ENCODE data around the gene PIK3R1.
A peak's percentile ranks its signal among the peaks of the same experiment; 100 is the strongest.

PIK3R1 gene

GRCh38 chr5:68246802-68247201 lies 31.2 kb downstream of the PIK3R1 start:
- no peak overlapping the region for H3K4me3 ChIP-seq (ENCODE audit: low read depth, low read length)
- peak; percentile 4 for TF ChIP-seq CTCF (IDR thresholded peaks at IDR 0.05; ENCODE audit: low read depth, low read length)
- in situ Hi-C loops (cut with HindIII; ENCODE audit: low sequenced_read_pairs): no loop called here
- DNase-seq (ENCODE audit: low read depth, low spot score): no peak

- H3K4me3 ChIP-seq (ENCODE audit: low read depth, low read length): no peak overlapping the region
- DNase-seq (ENCODE audit: low read depth, low spot score): no peak
- TF ChIP-seq CTCF (IDR thresholded peaks at IDR 0.05; ENCODE audit: low read depth, low read length): no peak
- in situ Hi-C loops (cut with HindIII; ENCODE audit: low sequenced_read_pairs): no loop called here
These were observed 32.1 kb downstream of the PIK3R1 start for GRCh38 chr5:68247627-68248026.

GRCh38 chr5:68248896-68249295 lies 33.3 kb downstream of the PIK3R1 start:
- TF ChIP-seq CTCF (IDR thresholded peaks at IDR 0.05; ENCODE audit: low read depth, low read length): no peak
- in situ Hi-C loops (cut with HindIII; ENCODE audit: low sequenced_read_pairs): no loop called here
- H3K4me3 ChIP-seq (ENCODE audit: low read depth, low read length): no peak overlapping the region
- no peak for DNase-seq (ENCODE audit: low read depth, low spot score)

- DNase-seq (ENCODE audit: low read depth, low spot score): no peak
- in situ Hi-C loops (cut with HindIII; ENCODE audit: low sequenced_read_pairs): no loop called here
- TF ChIP-seq CTCF (IDR thresholded peaks at IDR 0.05; ENCODE audit: low read depth, low read length): no peak
- no peak overlapping the region for H3K4me3 ChIP-seq (ENCODE audit: low read depth, low read length)
These were observed 34.0 kb downstream of the PIK3R1 start for GRCh38 chr5:68249520-68249919.

- no peak overlapping the region for H3K4me3 ChIP-seq (ENCODE audit: low read depth, low read length)
- TF ChIP-seq CTCF (IDR thresholded peaks at IDR 0.05; ENCODE audit: low read depth, low read length): no peak
- in situ Hi-C loops (cut with HindIII; ENCODE audit: low sequenced_read_pairs): no loop called here
- DNase-seq (ENCODE audit: low read depth, low spot score): no peak
These were observed 35.2 kb downstream of the PIK3R1 start for GRCh38 chr5:68250661-68251298.

- H3K4me3 ChIP-seq (ENCODE audit: low read depth, low read length): no peak overlapping the region
- no peak for TF ChIP-seq CTCF (IDR thresholded peaks at IDR 0.05; ENCODE audit: low read depth, low read length)
- DNase-seq (ENCODE audit: low read depth, low spot score): peak; percentile 46
- in situ Hi-C loops (cut with HindIII; ENCODE audit: low sequenced_read_pairs): no loop called here
These were observed 35.8 kb downstream of the PIK3R1 start for GRCh38 chr5:68251386-68251785.
